Measurements from ENCODE around the gene POLR3A.

DNA sequence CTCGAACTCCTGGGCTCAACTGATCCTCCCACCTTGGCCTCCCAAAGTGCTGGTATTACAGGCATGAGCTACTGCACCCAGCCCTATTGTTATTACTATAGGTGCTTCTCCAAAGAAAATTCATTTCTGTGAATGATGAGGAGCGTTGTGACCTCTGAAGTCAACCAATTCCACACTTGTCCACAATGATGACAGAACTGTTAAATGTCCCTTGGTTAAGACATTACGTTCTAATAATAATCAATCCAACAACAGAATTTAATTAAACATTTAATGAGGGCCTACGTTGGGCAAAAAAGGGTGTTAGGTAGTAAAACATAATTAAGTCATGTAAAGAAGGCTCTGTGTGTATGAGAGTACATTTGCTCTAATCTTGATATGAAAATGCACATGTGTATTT lies 18.2 kb downstream of the POLR3A start:
- TF ChIP-seq POLR2A (IDR thresholded peaks at IDR 0.05) (no peak), POLR2AphosphoS5 (IDR thresholded peaks at IDR 0.05) (no peak)
- TF ChIP-seq, protein P1, sequence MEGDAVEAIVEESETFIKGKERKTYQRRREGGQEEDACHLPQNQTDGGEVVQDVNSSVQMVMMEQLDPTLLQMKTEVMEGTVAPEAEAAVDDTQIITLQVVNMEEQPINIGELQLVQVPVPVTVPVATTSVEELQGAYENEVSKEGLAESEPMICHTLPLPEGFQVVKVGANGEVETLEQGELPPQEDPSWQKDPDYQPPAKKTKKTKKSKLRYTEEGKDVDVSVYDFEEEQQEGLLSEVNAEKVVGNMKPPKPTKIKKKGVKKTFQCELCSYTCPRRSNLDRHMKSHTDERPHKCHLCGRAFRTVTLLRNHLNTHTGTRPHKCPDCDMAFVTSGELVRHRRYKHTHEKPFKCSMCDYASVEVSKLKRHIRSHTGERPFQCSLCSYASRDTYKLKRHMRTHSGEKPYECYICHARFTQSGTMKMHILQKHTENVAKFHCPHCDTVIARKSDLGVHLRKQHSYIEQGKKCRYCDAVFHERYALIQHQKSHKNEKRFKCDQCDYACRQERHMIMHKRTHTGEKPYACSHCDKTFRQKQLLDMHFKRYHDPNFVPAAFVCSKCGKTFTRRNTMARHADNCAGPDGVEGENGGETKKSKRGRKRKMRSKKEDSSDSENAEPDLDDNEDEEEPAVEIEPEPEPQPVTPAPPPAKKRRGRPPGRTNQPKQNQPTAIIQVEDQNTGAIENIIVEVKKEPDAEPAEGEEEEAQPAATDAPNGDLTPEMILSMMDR (IDR thresholded peaks at IDR 0.05): no peak

Measured in breast epithelium (tissue), 3 donors.